Astrocyte of the spinal cord (primary cell): ENCODE results near the gene RINL.
"Not testable (repeated sequence)": the region's sequence is repeated elsewhere in the genome, so short reads cannot be mapped to it uniquely, and the experiment has no call there.

ENCODE experiments used
- DNase-seq: peaks from one replicate; pipeline ENCODE4 v3.0.0; 2011; ENCODE audit warnings: low read depth, low spot score
- H3K4me3 ChIP-seq: 2 replicates; pipeline ENCODE4 v1.5.1; 2011; ENCODE audit warnings: low read depth, mild to moderate bottlenecking, low read length, moderate library complexity
- in situ Hi-C: cut with HindIII; loops from 2 replicates; pipeline ENCODE4 v1.10.0; 2017; ENCODE audit warnings: low sequenced_read_pairs
- TF ChIP-seq, protein P1 (sequence below): IDR thresholded peaks from 2 replicates; pipeline ENCODE4 v1.5.1; 2012; ENCODE audit warnings: low read depth, mild to moderate bottlenecking, low read length, inconsistent platforms

The RINL gene

DNA sequence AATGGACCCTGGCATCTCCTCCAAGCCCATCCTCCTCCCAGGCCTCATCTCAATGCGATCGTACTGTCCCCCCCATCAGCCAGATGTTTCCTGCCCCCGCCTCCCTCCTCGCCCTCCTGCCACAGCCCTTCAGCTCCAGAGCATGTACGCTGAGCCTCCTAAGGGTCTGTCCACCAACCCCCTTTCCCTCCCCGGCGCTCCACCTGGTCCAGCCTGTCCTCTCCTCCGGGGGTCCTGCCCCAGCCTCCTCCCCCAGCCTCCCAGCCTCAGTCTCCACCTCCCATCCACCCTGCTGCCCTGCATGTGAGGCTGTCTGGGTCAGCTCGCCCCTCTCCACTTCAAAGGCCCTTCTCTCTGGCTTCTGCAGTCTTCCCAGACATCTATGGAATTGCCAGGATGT is 16.9 kb upstream of the RINL start:
- H3K4me3 ChIP-seq = no peak overlapping the region
- in situ Hi-C loops = no loop called here
- no peak for DNase-seq
- TF ChIP-seq, protein P1, sequence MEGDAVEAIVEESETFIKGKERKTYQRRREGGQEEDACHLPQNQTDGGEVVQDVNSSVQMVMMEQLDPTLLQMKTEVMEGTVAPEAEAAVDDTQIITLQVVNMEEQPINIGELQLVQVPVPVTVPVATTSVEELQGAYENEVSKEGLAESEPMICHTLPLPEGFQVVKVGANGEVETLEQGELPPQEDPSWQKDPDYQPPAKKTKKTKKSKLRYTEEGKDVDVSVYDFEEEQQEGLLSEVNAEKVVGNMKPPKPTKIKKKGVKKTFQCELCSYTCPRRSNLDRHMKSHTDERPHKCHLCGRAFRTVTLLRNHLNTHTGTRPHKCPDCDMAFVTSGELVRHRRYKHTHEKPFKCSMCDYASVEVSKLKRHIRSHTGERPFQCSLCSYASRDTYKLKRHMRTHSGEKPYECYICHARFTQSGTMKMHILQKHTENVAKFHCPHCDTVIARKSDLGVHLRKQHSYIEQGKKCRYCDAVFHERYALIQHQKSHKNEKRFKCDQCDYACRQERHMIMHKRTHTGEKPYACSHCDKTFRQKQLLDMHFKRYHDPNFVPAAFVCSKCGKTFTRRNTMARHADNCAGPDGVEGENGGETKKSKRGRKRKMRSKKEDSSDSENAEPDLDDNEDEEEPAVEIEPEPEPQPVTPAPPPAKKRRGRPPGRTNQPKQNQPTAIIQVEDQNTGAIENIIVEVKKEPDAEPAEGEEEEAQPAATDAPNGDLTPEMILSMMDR = no peak

DNA sequence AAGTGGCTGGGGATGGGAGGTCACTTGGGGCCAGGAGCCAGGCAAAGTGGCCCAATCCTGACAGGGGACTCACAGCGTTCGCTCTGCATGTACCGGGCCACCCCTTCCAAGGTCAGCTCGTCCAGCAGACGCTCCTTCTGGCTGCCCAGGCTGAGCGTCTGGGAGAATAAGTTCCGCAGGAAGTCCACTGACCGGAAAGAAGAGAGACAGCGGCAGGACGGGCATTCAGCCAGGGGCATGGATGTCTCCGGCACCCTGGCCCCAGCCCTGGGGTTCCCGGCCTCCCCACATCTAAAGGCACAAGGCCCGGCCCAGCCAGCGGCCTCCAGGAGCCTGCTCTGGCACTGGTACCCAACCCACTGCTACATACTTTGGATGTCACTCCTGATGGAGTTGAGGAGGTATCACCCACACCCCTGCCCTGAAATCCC is 15.3 kb upstream of the RINL start:
- in situ Hi-C loops = no loop called here
- no peak for DNase-seq
- H3K4me3 ChIP-seq = no peak overlapping the region
- TF ChIP-seq, protein P1 = no peak

DNA sequence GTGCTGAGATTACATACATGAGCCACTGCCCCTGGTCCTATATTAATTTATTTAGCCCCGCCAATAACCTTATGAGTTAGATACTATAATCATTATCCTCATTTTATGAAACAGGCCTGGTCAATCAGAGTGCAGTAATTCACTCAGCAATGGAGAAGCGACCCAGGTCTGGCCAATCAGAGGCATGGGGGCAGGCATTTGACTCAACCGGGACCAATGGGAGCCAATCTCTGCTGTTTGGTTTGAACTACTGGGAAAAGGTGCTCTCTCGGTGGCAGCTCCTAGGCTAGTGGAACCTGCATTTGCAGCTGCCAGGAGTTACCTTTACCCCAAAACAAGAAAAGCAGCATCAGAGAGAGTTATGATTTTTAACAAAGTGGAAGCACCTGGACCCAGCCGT is 14.8 kb upstream of the RINL start:
- in situ Hi-C loops = no loop called here
- H3K4me3 ChIP-seq = no peak overlapping the region
- TF ChIP-seq, protein P1 = no peak
- no peak for DNase-seq

DNA sequence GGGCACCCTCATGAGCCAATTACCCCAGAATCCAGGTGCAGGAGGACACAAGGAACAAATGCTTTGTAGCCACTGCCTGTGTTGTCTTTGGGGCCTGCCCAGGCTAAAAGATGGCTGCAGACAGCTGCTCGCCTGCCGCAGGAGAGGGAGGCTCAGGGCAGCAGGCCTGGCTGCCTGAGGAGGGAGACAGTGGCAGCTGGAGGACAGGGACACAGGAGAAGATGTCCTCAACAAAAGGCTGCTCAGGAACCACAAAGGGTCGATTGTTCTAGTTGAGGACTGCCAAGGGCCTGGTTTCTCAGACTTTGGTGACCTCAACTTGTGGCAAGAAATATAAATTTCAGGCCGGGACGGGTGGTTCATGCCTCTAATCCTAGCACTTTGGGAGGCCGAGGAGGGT is 13.7 kb upstream of the RINL start:
- TF ChIP-seq, protein P1 = no peak
- in situ Hi-C loops = no loop called here
- no peak for DNase-seq
- no peak overlapping the region for H3K4me3 ChIP-seq

DNA sequence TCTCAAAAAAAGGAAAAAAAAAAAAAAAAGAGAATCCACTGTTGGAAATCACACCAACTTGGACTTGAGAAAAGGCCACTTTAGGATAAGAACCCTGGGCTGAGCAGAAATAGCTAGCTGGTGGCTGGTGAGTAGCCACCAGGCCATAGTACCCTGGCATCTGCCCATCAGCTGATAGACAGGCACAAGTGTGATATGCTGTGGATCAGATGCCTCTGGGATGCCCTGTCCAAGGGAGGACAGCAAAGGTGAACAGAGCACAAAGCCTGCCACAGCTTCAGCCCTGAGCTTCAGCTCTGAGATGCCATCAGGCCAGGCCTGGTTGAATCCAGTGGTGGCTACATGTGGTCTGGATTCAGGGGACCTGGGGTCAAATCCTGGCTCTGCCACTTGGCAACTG is 12.6 kb upstream of the RINL start:
- DNase-seq = no peak
- TF ChIP-seq, protein P1 = no peak
- H3K4me3 ChIP-seq = no peak overlapping the region
- in situ Hi-C loops = no loop called here

DNA sequence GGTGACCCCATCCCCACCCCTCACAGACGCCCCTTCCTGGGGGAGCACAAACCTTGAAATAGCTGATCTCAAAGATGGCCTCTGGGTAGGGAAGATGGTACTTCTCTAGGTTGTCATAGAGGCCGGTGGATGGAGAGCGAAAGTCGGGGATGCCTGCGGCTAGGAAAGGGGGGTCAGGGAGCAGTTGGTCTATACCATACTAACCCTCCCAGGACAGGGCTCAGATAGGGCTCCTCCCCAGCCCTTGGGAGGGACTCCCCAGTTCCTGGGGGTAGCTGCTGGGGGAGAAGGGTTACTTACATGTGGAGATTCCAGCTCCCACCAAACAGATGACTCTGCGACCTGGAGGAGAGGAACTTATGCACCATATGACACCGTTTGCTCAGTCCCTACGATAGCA is 11.7 kb upstream of the RINL start:
- in situ Hi-C loops = no loop called here
- TF ChIP-seq, protein P1 = no peak
- DNase-seq = no peak
- H3K4me3 ChIP-seq = no peak overlapping the region

DNA sequence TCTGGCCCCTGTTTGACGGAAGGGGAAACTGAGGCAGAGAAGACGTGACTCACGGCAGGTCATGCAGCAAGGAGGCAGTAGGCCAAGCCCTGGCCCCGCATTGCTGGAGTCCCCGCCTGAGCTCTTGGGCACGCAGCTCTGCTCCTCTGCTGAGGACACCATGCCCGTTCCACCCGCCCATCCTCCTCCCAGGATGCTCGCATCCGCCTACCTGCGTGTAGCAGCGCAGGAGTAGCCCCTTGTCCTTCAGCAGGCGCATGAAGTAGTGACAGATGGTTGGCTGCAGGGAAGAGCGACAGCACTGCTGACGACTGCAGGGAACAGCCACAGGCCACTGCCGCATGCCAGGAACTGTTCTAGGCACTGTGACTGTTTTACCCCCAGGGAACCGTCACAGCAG is 10.8 kb upstream of the RINL start:
- in situ Hi-C loops = no loop called here
- DNase-seq = no peak

DNA sequence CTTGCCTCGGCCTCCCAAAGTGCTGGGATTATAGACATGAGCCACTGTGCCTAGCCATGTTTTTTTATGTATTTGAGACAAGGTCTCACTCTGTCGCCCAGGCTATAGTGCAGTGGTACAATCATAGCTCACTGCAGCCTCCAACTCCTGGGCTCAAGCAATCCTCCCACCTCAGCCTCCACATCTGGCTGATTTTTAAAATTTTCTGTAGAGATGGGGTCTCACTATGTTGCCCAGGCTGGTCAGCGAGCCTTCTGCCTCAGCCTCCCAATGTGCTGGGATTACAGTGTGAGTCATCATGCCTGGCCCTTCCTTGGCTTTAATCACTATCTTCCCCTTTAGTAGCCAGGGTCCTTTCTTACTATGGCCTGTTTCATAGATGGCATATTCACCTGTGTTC is 6.6 kb upstream of the RINL start:
- DNase-seq, in situ Hi-C loops, H3K4me3 ChIP-seq: not testable (repeated sequence)

More for the DNA sequence above, 10.8 kb upstream of the RINL start:
- no peak overlapping the region for H3K4me3 ChIP-seq
- TF ChIP-seq, protein P1 = no peak
